ENCODE results near the gene TM7SF2. TPM values are rescaled to one million over a fixed set of nuclear protein-coding genes. Genes with fewer than 3 reads are reported as not detected.

Gene TM7SF2
- total and polyA plus RNA-seq, 10 donors, result 8.9 to 29.7 (median 14.3) TPM

DNA sequence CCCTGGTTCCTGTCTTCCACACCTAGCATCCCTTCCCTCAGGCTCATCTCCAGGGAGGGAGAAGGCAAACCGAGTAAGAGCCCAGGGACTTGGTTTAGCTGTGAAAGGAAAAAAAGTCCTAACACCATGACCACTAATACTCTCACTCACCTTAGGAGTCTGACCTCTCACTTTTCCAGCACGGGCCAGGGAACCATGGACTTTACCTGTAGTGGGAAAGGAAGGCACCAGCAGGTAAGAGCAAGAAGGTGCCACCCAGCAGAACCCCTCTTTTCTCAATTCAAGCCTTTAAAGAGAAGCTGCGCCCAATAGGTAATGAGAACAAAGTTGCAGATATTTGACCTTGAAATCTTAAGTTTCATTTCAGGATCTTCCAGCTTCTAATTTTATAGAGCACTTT lies 9.2 kb downstream of the TM7SF2 start:
- H3K4me1 ChIP-seq, result peaks cover 24 to 86% (median 61%) of the 10 kb centered on the region in 6 donors
- DNase-seq, result no peak
- intact Hi-C loops (cut with DNase I; ENCODE audit: low total_unique reads), result no loop called here
- TF ChIP-seq POLR2AphosphoS5 (IDR thresholded peaks at IDR 0.05), result no peak
- no peak for TF ChIP-seq POLR2A (IDR thresholded peaks at IDR 0.05)
- peaks cover 0 to 65% (median 51%) of the 10 kb centered on the region in 6 donors for H3K36me3 ChIP-seq
- 81 to 96% (median 89%) methylated on average over 3 of the region's 3 CpGs for WGBS, 5 donors
- peak overlapping the region; percentile 67 to 96 (median 86) for H3K4me3 ChIP-seq
- H3K9me3 ChIP-seq, result no peaks in the 10 kb centered on the region
- H3K27me3 ChIP-seq (replicated peaks in 1 of 7), result no peaks in the 10 kb centered on the region
- H3K27ac ChIP-seq, result peak overlapping the region in 7 of 8 donors; percentile 93 to 98 (median 96)

DNA sequence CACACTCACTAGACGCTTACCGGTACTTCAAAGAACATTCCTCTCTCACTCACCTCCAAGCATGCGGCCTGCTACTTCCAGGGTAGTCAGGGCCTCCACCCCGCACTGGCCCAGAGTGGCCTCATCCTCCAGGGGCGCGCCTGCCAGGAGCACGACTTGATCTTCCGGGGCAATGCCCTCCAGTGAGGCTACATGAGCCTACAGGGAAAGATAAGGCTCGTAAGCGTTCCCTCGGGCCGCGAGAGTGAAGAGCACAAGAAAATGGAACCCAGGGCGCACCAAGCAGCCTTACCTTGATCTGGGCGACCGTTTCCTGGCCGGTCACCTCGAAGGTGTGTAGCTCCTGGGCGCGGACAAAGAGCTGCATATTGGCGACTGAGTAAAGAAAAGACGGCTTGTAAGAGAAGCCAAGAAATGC lies 9.8 kb downstream of the TM7SF2 start:
- H3K4me1 ChIP-seq, result peaks cover 18 to 82% (median 55%) of the 10 kb centered on the region in 6 donors
- WGBS, 5 donors, result 1 to 2% (median 1%) methylated on average over 14 to 22 of the region's 22 CpGs
- H3K4me3 ChIP-seq, result peak overlapping the region; percentile 67 to 96 (median 86)
- H3K36me3 ChIP-seq, result peaks cover under 1 to 65% (median 52%) of the 10 kb centered on the region in 6 donors
- H3K27ac ChIP-seq, result peak overlapping the region; percentile 92 to 98 (median 96)
- no peak for TF ChIP-seq POLR2AphosphoS5 (IDR thresholded peaks at IDR 0.05)
- no peak for TF ChIP-seq POLR2A (IDR thresholded peaks at IDR 0.05)
- TF ChIP-seq, protein P1, sequence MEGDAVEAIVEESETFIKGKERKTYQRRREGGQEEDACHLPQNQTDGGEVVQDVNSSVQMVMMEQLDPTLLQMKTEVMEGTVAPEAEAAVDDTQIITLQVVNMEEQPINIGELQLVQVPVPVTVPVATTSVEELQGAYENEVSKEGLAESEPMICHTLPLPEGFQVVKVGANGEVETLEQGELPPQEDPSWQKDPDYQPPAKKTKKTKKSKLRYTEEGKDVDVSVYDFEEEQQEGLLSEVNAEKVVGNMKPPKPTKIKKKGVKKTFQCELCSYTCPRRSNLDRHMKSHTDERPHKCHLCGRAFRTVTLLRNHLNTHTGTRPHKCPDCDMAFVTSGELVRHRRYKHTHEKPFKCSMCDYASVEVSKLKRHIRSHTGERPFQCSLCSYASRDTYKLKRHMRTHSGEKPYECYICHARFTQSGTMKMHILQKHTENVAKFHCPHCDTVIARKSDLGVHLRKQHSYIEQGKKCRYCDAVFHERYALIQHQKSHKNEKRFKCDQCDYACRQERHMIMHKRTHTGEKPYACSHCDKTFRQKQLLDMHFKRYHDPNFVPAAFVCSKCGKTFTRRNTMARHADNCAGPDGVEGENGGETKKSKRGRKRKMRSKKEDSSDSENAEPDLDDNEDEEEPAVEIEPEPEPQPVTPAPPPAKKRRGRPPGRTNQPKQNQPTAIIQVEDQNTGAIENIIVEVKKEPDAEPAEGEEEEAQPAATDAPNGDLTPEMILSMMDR (IDR thresholded peaks at IDR 0.05 in 8 of 11, conservative IDR thresholded peaks at IDR 0.05 in 3 of 11), result no peak
- no peaks in the 10 kb centered on the region for H3K27me3 ChIP-seq (replicated peaks in 1 of 7)
- intact Hi-C loops (cut with DNase I; ENCODE audit: low total_unique reads), result no loop called here
- DNase-seq, result peak; percentile 86
- no peaks in the 10 kb centered on the region for H3K9me3 ChIP-seq

DNA sequence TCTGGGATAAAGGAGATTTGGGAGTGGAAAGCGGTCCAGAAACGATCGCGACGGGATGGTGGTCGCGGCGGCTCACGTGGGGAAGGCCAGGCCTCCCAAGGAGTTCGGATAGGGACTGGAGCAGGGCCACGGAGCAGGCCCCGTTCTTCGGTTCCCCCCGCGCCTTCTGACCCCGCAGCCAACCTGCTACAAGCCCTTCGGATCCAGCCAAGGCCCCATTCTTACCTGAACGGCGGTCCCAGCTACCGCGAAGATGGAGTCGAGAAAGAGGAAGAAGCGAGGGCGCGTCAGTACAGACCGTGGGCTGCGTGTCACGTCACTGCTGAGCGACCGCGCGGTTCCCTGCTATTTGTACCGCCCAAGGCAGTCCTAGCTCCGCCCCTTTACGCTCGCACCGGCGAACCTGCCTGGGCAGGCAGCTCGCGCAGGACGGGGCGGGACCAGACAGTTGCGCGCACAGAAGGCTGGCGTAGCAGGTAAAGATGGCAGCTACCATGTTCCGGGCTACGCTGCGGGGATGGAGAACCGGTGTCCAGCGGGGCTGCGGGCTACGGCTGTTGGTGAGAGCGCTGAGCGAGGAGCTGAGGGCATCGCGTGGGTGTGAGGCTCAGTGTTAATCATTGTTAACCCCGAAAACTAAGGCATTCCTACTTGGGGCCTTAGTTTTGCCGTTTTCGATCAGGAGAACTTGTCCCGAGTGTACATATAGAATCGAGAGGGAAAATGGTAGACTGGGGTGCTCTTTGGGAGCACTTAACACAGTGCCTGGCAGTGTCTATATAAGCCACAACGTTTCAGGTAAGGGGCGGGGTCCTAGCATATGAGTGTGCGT lies 10.4 kb downstream of the TM7SF2 start, which contains the start of the genes FAU and MRPL49:
FAU (minus strand) TSS at position 270 of the 832 bp plus-strand sequence. CDS start 321 bp downstream, outside the sequence.
MRPL49 (plus strand) TSS at position 457 of the 832 bp plus-strand sequence; CDS start at position 483, 26 bp downstream.
- WGBS, 5 donors, result 0 to 1% (median 1%) methylated on average over 55 to 64 of the region's 64 CpGs
- TF ChIP-seq, protein P1 (IDR thresholded peaks at IDR 0.05 in 8 of 11, conservative IDR thresholded peaks at IDR 0.05 in 3 of 11), result peak in 2 of 11 experiments; percentile 35 to 49
- peak; percentile 98 to 99 (median 99) for TF ChIP-seq POLR2AphosphoS5 (IDR thresholded peaks at IDR 0.05)
- TF ChIP-seq POLR2A (IDR thresholded peaks at IDR 0.05), result peak; percentile 51 to 86 (median 79)
- Histone ChIP-seq H3K4me3 (peak within 1 kb of the TSS; percentile 67 to 96 (median 86)), H3K4me1 (peaks cover 17 to 82% (median 49%) of the 10 kb centered on the region in 6 donors), H3K9me3 (no peaks in the 10 kb centered on the region), H3K27me3 (replicated peaks in 1 of 7) (no peaks in the 10 kb centered on the region), H3K27ac (peak within 1 kb of the TSS; percentile 92 to 98 (median 96)), H3K36me3 (peaks cover 5 to 69% (median 58%) of the 10 kb centered on the region in 6 donors)
- DNase-seq, result peak; percentile 100
- intact Hi-C loops (cut with DNase I; ENCODE audit: low total_unique reads), result no loop called here

DNA sequence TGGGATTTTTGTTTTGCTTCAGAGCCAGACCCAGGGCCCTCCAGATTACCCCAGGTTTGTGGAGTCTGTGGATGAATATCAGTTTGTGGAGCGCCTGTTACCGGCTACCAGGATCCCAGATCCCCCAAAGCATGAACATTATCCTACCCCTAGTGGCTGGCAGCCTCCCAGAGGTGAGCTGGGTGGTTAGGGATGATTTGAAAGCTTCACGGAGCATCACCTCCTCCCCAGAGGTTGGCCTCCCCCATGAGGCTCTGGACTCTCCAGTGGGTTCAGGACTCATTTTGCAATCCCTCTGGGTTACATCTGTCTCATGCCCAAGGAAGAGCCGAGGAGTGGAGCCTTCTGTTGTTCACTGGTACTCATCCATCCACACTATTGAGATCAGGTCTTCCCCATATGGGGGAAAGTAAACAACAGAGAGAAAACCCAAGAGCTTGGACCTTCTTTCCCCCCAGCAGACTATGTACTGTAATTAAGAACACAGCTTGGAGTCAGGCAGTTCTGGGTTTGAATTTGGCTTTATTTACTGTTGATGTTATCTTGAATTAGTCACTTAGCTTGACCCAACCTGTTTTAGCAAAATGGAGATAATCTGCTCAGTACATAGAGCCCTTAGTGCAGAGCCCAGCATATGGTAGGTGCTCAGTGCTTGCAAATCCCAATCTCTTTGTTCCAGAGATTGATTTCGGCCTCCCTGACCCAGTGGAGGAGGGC lies 13.0 kb downstream of the TM7SF2 start:
- Histone ChIP-seq H3K4me1 (peaks cover 14 to 80% (median 39%) of the 10 kb centered on the region in 6 donors), H3K27me3 (replicated peaks in 1 of 7) (no peaks in the 10 kb centered on the region), H3K36me3 (peaks cover 9 to 76% (median 67%) of the 10 kb centered on the region in 6 donors), H3K9me3 (no peaks in the 10 kb centered on the region), H3K4me3 (no peak overlapping the region), H3K27ac (no peak overlapping the region)
- no peak for TF ChIP-seq POLR2AphosphoS5 (IDR thresholded peaks at IDR 0.05)
- TF ChIP-seq, protein P1 (IDR thresholded peaks at IDR 0.05 in 8 of 11, conservative IDR thresholded peaks at IDR 0.05 in 3 of 11), result no peak
- no peak for TF ChIP-seq POLR2A (IDR thresholded peaks at IDR 0.05)
- DNase-seq, result no peak
- intact Hi-C loops (cut with DNase I; ENCODE audit: low total_unique reads), result no loop called here
- WGBS, 5 donors, result 85 to 96% (median 93%) methylated on average over 5 of the region's 5 CpGs

Measured in spleen (tissue), 11 donors.